A549 (cell line): ENCODE measurements around the gene DSCAM.

ENCODE experiments used
- CBX2 ChIP-seq: fragments of 200-600 bp; sonication (generic); IDR thresholded peaks from 2 replicates; pipeline ENCODE4 v1.6.1; 2016; ENCODE audit warnings: low read depth, mild to moderate bottlenecking, borderline replicate concordance
- CBX8 ChIP-seq: fragments of 200-600 bp; sonication (generic); IDR thresholded peaks from 2 replicates; pipeline ENCODE4 v1.6.1; 2016
- JUN ChIP-seq, 2 experiments: fragments of >200 bp; sonication (Bioruptor Twin); formaldehyde crosslinking; IDR thresholded peaks; 2 replicates in 1 of 2; 3 replicates in 1 of 2; pipeline ENCODE4 v1.6.1; 2016 to 2017
- POLR2A ChIP-seq: IDR thresholded peaks from 2 replicates; pipeline ENCODE4 v1.6.1; 2012; ENCODE audit warnings: mild to moderate bottlenecking, low read length
- RAD21 ChIP-seq, 2 experiments: fragments of >200 bp in 1 of 2; sonication (Bioruptor Twin) in 1 of 2; formaldehyde crosslinking in 1 of 2; IDR thresholded peaks in 1 of 2; conservative IDR thresholded peaks in 1 of 2; 2 replicates in 1 of 2; 3 replicates in 1 of 2; pipeline ENCODE4 v1.6.1; 2012 to 2018; ENCODE audit warnings: inconsistent platforms in 1 of 2
- RCOR1 ChIP-seq: fragments of 150-350 bp; IDR thresholded peaks from 2 replicates; pipeline ENCODE4 v1.6.1; 2014; ENCODE audit warnings: antibody characterized with exemption, low read length, low read depth
- RNF2 ChIP-seq: fragments of 200-600 bp; sonication (generic); IDR thresholded peaks from 2 replicates; pipeline ENCODE4 v1.6.1; 2016; ENCODE audit warnings: low read depth, mild to moderate bottlenecking, antibody characterized with exemption, moderate library complexity, borderline replicate concordance
- TF ChIP-seq, protein P1 (sequence below): fragments of >200 bp; sonication (Bioruptor Twin); formaldehyde crosslinking; IDR thresholded peaks from 3 replicates; pipeline ENCODE4 v1.5.1; 2016
- TF ChIP-seq, protein P2 (sequence below): IDR thresholded peaks from 2 replicates; pipeline ENCODE4 v1.6.1; 2012

DNA sequence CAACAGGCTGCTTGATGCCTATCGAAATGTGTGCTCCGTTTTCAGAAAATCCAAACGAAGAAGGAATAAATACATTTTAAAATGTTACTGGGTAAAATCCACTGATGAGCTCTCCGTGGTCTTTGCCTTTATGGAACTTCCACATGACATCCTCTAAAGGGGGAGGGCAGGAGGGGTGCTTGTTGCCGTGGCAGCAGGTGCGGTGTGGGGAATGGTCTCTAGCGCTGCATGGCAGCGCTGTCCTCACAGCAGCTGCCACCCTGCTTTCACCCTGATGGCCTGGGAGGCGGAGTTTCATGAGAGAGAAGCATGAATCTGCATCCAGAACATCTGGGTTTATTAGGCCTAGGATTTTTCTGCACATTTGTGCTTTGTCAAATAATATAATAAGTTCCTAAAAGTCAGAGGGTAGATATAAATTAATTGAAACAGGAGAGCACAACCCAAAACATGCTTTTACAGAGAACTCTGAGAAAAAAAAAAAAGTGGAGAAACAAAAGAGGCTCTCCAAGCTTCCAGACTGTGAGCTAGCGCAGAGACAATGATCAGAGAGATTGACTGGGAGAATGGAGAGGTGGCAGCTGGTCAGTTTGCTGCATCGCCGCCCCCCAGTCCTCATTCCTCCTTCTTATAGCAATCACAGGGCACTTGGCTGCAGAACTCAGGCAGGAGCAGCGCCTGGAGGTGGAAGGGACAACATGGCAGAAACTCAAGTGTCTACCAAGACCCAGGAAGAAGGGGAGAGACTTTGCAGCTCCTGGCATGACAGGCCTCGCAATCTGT lies 228.6 kb downstream of the DSCAM start:
- TF ChIP-seq, protein P1, sequence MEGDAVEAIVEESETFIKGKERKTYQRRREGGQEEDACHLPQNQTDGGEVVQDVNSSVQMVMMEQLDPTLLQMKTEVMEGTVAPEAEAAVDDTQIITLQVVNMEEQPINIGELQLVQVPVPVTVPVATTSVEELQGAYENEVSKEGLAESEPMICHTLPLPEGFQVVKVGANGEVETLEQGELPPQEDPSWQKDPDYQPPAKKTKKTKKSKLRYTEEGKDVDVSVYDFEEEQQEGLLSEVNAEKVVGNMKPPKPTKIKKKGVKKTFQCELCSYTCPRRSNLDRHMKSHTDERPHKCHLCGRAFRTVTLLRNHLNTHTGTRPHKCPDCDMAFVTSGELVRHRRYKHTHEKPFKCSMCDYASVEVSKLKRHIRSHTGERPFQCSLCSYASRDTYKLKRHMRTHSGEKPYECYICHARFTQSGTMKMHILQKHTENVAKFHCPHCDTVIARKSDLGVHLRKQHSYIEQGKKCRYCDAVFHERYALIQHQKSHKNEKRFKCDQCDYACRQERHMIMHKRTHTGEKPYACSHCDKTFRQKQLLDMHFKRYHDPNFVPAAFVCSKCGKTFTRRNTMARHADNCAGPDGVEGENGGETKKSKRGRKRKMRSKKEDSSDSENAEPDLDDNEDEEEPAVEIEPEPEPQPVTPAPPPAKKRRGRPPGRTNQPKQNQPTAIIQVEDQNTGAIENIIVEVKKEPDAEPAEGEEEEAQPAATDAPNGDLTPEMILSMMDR = no peak
- TF ChIP-seq POLR2A (no peak), JUN (IDR thresholded peaks at IDR 0.05) (no peak), RCOR1 (no peak), RAD21 (conservative IDR thresholded peaks at IDR 0.05 in 1 of 2, IDR thresholded peaks at IDR 0.05 in 1 of 2) (no peak), CBX8 (no peak), CBX2 (no peak), RNF2 (no peak)
- TF ChIP-seq, protein P2, sequence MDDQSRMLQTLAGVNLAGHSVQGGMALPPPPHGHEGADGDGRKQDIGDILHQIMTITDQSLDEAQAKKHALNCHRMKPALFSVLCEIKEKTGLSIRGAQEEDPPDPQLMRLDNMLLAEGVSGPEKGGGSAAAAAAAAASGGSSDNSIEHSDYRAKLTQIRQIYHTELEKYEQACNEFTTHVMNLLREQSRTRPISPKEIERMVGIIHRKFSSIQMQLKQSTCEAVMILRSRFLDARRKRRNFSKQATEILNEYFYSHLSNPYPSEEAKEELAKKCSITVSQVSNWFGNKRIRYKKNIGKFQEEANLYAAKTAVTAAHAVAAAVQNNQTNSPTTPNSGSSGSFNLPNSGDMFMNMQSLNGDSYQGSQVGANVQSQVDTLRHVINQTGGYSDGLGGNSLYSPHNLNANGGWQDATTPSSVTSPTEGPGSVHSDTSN = no peak
